HepG2 (cell line): ENCODE measurements around the gene SMIM36. TPM values are rescaled to one million over a fixed set of nuclear protein-coding genes. Genes with fewer than 3 reads are reported as not detected.

Experiments
- CTCF ChIP-seq: sonication (generic); formaldehyde crosslinking; IDR thresholded peaks from 2 replicates; pipeline ENCODE4 v1.5.0; 2020; ENCODE audit warnings: mild to moderate bottlenecking, missing genetic modification reagents, moderate library complexity
- HHEX ChIP-seq: IDR thresholded peaks from 2 replicates; pipeline ENCODE4 v1.6.1; 2016; ENCODE audit warnings: control low read depth
- NFAT5 ChIP-seq: sonication (generic); formaldehyde crosslinking; IDR thresholded peaks from 2 replicates; pipeline ENCODE4 v1.4.0; 2020; ENCODE audit warnings: missing genetic modification reagents
- NFYB ChIP-seq: sonication (generic); formaldehyde crosslinking; IDR thresholded peaks from 2 replicates; pipeline ENCODE4 v1.4.0; 2020; ENCODE audit warnings: missing genetic modification reagents
- POGK ChIP-seq: sonication (generic); formaldehyde crosslinking; conservative IDR thresholded peaks from 2 replicates; pipeline ENCODE4 v1.8.0; 2022; ENCODE audit warnings: mild to moderate bottlenecking, moderate library complexity, missing genetic modification reagents
- STAG1 ChIP-seq: sonication (generic); formaldehyde crosslinking; IDR thresholded peaks from 2 replicates; pipeline ENCODE4 v1.4.0; 2020; ENCODE audit warnings: missing genetic modification reagents
- ZBTB7A ChIP-seq: sonication (generic); formaldehyde crosslinking; IDR thresholded peaks from 2 replicates; pipeline ENCODE4 v1.8.0; 2022; ENCODE audit warnings: mild to moderate bottlenecking, missing genetic modification reagents
- ZFP90 ChIP-seq: sonication (generic); formaldehyde crosslinking; IDR thresholded peaks from 2 replicates; pipeline ENCODE4 v1.8.0; 2022; ENCODE audit warnings: missing genetic modification reagents, mild to moderate bottlenecking, inconsistent platforms, borderline replicate concordance
- ZMAT3 ChIP-seq: sonication (generic); formaldehyde crosslinking; conservative IDR thresholded peaks from 2 replicates; pipeline ENCODE4 v1.7.0; 2021; ENCODE audit warnings: missing genetic modification reagents
- ZNF737 ChIP-seq: sonication (generic); formaldehyde crosslinking; IDR thresholded peaks from 2 replicates; pipeline ENCODE4 v1.5.0; 2020; ENCODE audit warnings: missing genetic modification reagents, mild to moderate bottlenecking, borderline replicate concordance
- polyA plus RNA-seq, 8 experiments: library from polyadenylated mRNA; depleted of rRNA in 3 of 8; stranded (reverse) in 7 of 8; unstranded in 1 of 8; fragments of >200 nt; fragmentation: Illumina TruSeq in 4 of 8; extraction: Trizol in 4 of 8; gene quantifications; 2 replicates each; pipeline versions ENCODE4 v1.2.1 to v1.2.3, GENCODE V29; 2011 to 2016; ENCODE audit warnings: low read depth in 4 of 8, missing spikeins in 1 of 8, mixed read lengths in 1 of 8; ENCODE audit not compliant: insufficient read depth in 1 of 8
- total RNA-seq, 5 experiments: library from RNA; depleted of rRNA; stranded (reverse); fragments of >200 nt; fragmentation: Illumina TruSeq; extraction: Trizol; gene quantifications; 2 replicates each; pipeline ENCODE4 v1.2.3, GENCODE V29; 2016; ENCODE audit warnings: low read depth in 1 of 5

SMIM36 gene
- total and polyA plus RNA-seq, 2 of the 13 experiments (the other 11 are each of a cell fraction or from before 2014, with no cell fraction given), result not detected

GRCh38 chr17:55549140-55549539 is 37.9 kb upstream of the SMIM36 start (continued):
- TF ChIP-seq ZBTB7A (CRISPR knock-in tag) (no peak), ZFP90 (CRISPR knock-in tag) (no peak), ZMAT3 (CRISPR knock-in tag) (no peak), NFYB (CRISPR knock-in tag) (no peak), STAG1 (peak; percentile 54), NFAT5 (CRISPR knock-in tag) (no peak), ZNF737 (CRISPR knock-in tag) (no peak), HHEX (no peak), CTCF (CRISPR knock-in tag) (peak; percentile 48), POGK (no peak)
